NCI-H345 treated with DMSO at 0.1 percent for 48 hours (cell line): ENCODE measurements around the gene LCE3B.
"Not testable (repeated sequence)": the region's sequence is repeated elsewhere in the genome, so short reads cannot be mapped to it uniquely, and the experiment has no call there.

Experiments used
- DNase-seq: peaks from one replicate; lab custom pipeline; 2025; ENCODE audit not compliant: unreplicated experiment; lab: John Stamatoyannopoulos, UW

The LCE3B gene

DNA sequence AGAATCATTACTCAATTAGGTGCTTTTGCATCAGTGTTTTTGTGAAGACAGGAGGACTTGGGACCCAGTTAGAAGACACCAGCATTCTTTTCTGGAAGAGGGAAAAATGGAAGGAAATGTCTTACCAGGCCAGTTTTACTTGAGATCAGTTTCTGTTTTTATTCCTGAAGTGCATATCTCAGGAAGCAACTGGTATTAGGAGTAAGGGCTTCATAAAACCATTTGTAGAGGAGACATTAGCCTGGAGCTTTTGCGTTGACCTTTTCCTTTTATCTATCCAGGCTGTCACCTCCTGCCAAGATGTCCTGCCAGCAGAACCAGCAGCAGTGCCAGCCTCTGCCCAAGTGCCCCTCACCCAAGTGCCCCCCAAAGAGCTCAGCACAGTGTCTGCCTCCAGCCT is at the start of gene LCE3B:
LCE3B (plus strand) TSS at position 301 of the 400 bp plus-strand sequence; CDS start at position 301, 0 bp downstream.
- DNase-seq, result no peak

DNA sequence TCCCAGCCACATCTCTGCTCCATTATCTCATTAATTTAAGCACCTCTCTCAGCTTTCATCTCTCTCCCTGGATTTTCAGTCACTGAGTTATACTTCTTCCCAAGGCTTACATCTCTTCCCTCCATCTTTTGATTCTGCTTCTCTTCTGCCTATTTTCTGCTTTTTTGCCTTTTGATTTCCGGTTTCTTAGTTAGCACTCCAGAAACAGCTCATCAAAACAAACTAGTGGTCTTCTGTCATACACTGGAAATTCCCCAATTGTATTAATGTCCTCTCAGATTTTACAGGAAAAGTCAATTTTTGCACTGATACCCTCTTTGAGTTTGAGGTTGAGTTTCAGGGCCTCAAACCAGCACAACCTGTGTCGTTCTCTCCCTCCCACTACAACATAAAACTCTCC is 48.5 kb upstream of the LCE3B start:
- no peak for DNase-seq

DNA sequence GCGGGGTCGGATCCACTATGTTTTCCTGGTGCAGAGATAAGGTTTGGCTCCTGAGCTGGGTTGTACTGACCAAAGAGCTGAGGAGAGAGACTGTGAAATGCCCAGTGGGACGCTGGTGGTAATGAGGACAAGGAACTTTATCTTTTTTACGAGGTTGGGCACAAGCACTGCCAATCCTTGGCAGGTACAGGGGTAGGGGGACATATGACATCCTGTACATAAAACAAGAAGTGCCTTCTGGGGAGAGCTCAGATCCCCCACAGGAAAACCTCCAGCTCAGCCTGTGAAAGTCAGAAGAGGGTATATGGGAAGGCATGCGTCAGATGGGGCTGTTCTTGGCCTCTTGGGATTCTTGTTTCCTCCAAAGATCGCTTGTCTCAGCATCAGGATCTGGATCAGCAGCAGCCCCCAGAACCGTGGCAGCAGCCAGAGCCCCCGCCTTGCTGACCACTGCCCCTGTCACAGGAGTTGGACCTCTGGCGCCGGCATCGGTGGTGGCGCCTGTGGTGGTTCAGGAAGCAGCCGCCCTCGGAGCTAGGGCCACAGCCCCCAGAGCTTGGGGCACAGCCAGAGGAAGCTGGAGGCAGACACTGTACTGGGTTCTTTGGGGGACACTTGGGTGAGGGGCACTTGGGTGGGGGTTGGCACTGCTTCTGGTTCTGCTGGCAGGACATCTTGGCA is 47.9 kb upstream of the LCE3B start:
- DNase-seq, result no peak

GRCh38 chr1:152566681-152567080 is 46.9 kb upstream of the LCE3B start, which contains the start of gene LCE3E:
TSS of gene LCE3E (minus strand) at chr1:152566780. CDS start at chr1:152566208, 572 bp downstream.
- no peak for DNase-seq

DNA sequence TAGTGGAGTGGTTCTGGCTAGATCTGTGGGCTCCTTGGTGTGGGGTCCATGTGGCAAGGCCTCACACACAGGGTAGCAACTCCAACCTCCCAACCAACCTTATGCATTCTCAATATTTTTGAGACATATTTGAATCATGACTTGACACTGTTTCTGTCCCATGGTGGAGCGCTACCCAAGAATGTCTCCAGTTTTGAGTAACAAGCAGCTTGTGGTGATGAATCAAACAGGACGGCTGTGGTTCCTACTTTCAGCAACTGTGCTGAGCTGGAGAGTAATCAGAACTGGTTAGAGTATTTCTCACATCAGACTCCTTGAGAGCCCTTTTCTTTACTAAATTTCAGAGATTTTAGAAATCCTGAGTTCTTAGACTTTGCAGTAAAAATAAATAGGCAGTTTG is 36.4 kb upstream of the LCE3B start:
- DNase-seq, result no peak

GRCh38 chr1:152579526-152579925 is 34.1 kb upstream of the LCE3B start:
- not testable (repeated sequence) for DNase-seq

GRCh38 chr1:152580433-152580832 is 33.2 kb upstream of the LCE3B start, which contains the start of gene LCE3D:
TSS of gene LCE3D (minus strand) at chr1:152580516. CDS start at chr1:152579936, 580 bp downstream.
- DNase-seq, result no peak

DNA sequence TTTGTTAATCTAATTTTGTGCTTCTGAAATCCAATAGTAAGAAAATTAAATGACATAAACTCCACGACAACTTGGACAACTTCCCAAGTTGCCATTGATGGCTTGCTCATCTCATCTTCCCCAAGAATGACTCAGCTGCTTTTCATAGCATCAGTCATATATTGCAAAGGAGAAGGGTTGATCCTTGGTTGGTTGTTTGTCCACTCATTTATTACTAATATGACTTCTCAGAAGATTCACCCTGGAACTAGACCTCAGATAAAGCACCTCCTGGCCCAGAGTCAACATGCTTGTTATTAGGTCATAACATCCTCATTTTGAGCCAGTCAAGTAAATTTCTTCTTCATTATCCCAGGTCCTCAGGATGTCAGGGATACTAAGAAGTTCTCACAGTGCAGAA is 31.0 kb upstream of the LCE3B start:
- no peak for DNase-seq

GRCh38 chr1:152585586-152585985 is 28.0 kb upstream of the LCE3B start:
- DNase-seq, result no peak

DNA sequence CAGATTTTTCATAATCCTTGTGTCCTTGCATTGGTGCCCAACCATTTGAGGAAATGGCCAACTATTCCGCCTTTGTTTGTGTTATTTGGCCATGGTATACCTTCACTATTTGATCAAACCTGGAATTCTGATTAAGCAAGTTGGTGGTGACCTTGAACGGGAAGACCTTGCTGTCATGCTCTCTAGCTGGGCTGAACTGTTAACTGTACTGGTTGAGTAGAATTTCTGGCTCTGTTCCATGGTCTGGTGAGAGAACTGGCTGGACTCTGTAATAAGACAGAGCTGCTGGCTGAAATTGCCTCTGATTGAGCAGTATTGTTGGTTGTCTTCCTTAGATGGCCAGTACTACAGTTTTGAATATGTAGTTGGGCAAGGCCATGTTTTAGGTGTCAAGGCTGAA is 16.6 kb upstream of the LCE3B start:
- DNase-seq, result no peak

DNA sequence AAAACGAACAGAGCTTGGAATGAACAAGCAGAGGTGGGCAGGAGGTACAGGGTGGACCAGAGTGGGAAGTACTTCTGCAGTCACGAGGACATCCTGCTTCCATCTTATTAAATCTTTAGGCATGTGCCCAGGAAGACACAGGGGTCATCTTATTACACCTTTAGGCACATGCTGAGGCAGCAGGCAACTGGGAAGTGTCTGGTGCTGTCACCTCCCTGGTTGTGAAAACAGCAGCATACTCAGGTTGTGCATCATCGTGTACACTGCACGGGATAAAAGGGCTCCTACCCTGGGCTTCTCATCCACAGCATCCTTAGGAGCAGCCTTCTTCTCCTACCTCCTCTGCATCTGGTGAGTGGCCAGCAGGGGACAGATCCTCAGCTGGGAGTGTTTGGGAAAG is 13.7 kb upstream of the LCE3B start, which contains the start of gene LCE3C:
LCE3C (plus strand) TSS at position 301 of the 400 bp plus-strand sequence. CDS start 498 bp downstream, outside the sequence.
- no peak for DNase-seq

DNA sequence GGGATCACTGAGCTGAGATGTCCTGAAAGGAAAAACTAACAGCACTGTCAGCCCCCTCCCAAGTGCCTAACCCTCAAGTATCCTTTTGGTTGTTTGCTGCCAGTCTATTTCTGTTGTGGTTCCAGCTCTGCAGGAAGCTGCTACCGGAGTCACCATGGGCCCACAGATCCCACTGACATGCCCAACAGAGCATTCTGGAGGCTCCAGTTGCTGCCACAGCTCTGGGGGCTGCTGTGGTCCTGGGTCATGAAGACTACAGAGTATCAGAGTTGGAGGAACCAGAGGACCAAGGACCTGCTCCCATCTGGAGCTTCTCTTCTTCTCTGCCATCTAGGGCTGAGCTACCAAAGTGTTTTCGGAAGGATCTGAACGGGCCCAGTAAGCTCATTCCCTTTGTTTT is 8.4 kb downstream of the LCE3B start:
- no peak for DNase-seq

DNA sequence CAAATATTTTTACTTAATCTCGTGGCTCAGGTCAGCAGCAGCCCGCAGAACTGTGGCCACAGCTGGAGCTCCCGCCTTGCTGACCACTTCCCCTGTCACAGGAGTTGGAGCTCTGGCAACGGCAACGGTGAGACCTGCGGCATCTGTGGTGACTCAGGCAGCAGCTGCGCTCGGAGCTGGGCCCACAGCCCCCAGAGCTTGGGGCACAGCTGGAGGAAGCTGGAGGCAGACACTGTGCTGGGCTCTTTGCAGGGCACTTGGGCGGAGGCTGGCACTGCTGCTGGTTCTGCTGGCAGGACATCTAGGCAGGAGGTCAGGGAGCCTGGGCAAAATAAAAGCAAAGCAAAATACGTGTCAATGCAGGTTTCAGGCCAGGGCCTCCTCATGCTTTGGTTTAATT is 9.2 kb downstream of the LCE3B start, which contains the start of gene LCE3A:
LCE3A (minus strand) TSS at position 301 of the 400 bp plus-strand sequence; CDS start at position 301, 0 bp downstream.
- no peak for DNase-seq

- no peak for DNase-seq
Observed at GRCh38 chr1:152623203-152623844, 9.7 kb downstream of the LCE3B start.

- no peak for DNase-seq
Observed at GRCh38 chr1:152626744-152627143, 13.1 kb downstream of the LCE3B start.

- no peak for DNase-seq
Observed at GRCh38 chr1:152630596-152630995, 17.0 kb downstream of the LCE3B start.

GRCh38 chr1:152640351-152640750 is 26.7 kb downstream of the LCE3B start:
- no peak for DNase-seq

DNA sequence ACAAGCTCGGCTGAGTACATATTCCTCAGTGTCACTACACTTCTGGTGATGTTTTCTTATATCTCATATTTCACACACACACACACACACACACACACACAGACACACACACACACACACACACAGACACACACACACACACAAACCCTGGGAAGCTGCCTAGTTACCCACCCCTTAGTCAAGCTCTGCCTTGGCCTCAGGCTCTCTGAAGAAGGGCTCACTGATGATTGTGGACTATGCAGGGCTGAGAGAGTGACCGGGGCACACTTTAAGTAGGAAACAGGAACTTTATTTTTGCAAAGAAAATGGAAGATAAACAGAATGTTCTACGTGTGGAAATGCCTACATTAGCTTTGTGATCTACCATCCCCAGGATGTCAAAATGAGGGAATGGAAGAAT is 30.3 kb downstream of the LCE3B start:
- DNase-seq, result no peak

DNA sequence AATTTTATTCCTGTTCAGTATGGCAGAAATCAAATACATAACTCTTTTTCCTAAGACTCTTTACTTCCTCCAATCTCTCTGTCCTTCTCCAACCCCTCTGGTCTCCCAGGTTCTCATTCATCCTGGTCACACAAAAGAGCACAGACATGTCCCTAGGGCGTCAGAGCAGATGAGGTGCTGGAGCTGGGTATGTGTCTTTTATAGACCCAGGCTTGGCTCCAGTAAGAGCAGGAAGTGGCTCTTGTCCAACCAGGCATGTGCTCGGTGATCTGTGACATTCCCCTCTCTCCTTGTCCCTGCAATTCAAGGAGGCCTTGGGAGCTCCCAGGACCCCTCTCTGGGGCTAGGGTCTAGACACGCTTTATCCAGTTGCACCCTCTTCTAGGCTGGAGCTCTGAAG is 31.5 kb downstream of the LCE3B start:
- DNase-seq, result no peak

DNA sequence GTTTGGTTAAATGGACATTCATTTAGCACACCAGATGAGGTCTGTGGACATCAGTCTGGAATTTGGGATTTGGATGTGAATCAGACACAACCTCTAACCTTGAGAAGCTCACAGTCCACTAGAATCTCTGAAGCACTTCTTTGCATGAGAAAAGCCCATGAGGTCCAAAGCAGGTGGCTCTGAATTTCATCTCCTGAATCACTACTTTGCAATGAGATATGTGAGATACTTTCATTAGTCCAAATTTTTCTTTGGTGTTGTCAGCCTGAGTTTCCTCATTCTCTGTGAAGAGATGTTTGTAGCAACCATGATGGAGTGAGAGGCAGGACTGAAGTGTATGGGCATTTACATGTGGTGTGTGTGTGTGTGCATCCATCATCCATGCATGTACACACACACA is 33.0 kb downstream of the LCE3B start:
- DNase-seq, result no peak

DNA sequence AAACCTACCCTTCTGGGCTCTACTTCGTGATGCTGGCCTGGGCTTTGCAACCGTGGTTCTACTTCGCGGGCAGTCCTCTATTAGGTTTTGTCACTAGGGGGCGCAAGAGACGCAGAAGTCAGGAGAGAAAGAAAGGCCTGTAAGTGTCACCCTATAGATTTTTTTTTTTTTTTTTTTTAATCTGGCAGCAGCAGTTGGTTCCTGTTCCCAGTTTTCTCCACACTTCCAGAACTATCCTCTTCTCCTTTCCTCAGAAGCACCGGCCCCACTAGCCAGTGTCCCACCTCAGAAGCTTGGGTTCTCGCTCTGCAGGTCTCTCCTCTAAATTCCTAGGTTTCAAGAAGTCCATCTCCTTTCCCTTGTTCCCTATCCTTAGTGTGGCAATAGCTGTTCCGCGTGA is 40.5 kb downstream of the LCE3B start:
- DNase-seq, result peak; percentile 28

GRCh38 chr1:152656459-152656858 is 42.8 kb downstream of the LCE3B start:
- no peak for DNase-seq
